Measurements from ENCODE around the gene TBC1D21.

The TBC1D21 gene

GRCh38 chr15:73912030-73912596, 38.7 kb downstream of the TBC1D21 start:
- no peak for DNase-seq

- DNase-seq = no peak
Observed at GRCh38 chr15:73914145-73914544, 40.8 kb downstream of the TBC1D21 start.

- DNase-seq = no peak
Observed at GRCh38 chr15:73915082-73915481, 41.7 kb downstream of the TBC1D21 start.

GRCh38 chr15:73918784-73919183, 45.4 kb downstream of the TBC1D21 start:
- no peak for DNase-seq

GRCh38 chr15:73919706-73920105, 46.3 kb downstream of the TBC1D21 start:
- no peak for DNase-seq

GRCh38 chr15:73921254-73921925, 48.0 kb downstream of the TBC1D21 start:
- DNase-seq = no peak

GRCh38 chr15:73922186-73923151, 49.1 kb downstream of the TBC1D21 start:
- DNase-seq = peak; percentile 8

- no peak for DNase-seq
Observed at GRCh38 chr15:73923156-73923487, 49.8 kb downstream of the TBC1D21 start.

GRCh38 chr15:73923488-73924164, 50.3 kb downstream of the TBC1D21 start:
- peak; percentile 22 for DNase-seq

- DNase-seq = no peak
Observed at GRCh38 chr15:73924171-73924921, 51.0 kb downstream of the TBC1D21 start.

GRCh38 chr15:73925848-73926218, 52.5 kb downstream of the TBC1D21 start:
- DNase-seq = no peak

- no peak for DNase-seq
Observed at GRCh38 chr15:73926219-73927002, 53.0 kb downstream of the TBC1D21 start, which contains the start of gene LOXL1. Gene LOXL1 (plus strand): TSS chr15:73926462. CDS start chr15:73926784, 322 bp downstream.

- no peak for DNase-seq
Observed at GRCh38 chr15:73927003-73927475, 53.7 kb downstream of the TBC1D21 start.

- no peak for DNase-seq
Observed at GRCh38 chr15:73927476-73928240, 54.3 kb downstream of the TBC1D21 start.

GRCh38 chr15:73928241-73928579, 54.8 kb downstream of the TBC1D21 start:
- DNase-seq = no peak

GRCh38 chr15:73928971-73929627, 55.7 kb downstream of the TBC1D21 start:
- DNase-seq = no peak

GRCh38 chr15:73930371-73930770, 57.0 kb downstream of the TBC1D21 start:
- no peak for DNase-seq

GRCh38 chr15:73930790-73931281, 57.5 kb downstream of the TBC1D21 start:
- DNase-seq = no peak

GRCh38 chr15:73931441-73931840, 58.1 kb downstream of the TBC1D21 start:
- DNase-seq = no peak

Measured in GF-D8 (cell line).